K562 (cell line): ENCODE results near the gene KASH5. TPM values are rescaled to one million over a fixed set of nuclear protein-coding genes. Genes with fewer than 3 reads are reported as not detected.
A peak's percentile ranks its signal among the peaks of the same experiment; 100 is the strongest.

Experiments used
- CBFA2T3 ChIP-seq: fragments of 450-650 bp; IDR thresholded peaks from 2 replicates; pipeline ENCODE4 v1.6.1; 2017
- HOXB6 ChIP-seq: fragments of 250-450 bp; sonication (Bioruptor Pico); IDR thresholded peaks from 2 replicates; pipeline ENCODE4 v1.5.1; 2022; ENCODE audit warnings: mild to moderate bottlenecking, borderline replicate concordance
- MCM3 ChIP-seq: fragments of 450-650 bp; IDR thresholded peaks from 2 replicates; pipeline ENCODE4 v1.6.1; 2016
- POLR2A ChIP-seq: fragments of 450-650 bp; conservative IDR thresholded peaks from 2 replicates; pipeline ENCODE4 v1.6.1; 2016
- PPARD ChIP-seq: fragments of 250-450 bp; sonication (Bioruptor Pico); IDR thresholded peaks from 2 replicates; pipeline ENCODE4 v1.8.0; 2022; ENCODE audit warnings: inconsistent platforms, mild to moderate bottlenecking, moderate library complexity
- YBX1 ChIP-seq: fragments of 450-650 bp; IDR thresholded peaks from 2 replicates; pipeline ENCODE4 v1.7.1; 2016; ENCODE audit warnings: mild to moderate bottlenecking
- ZBED1 ChIP-seq: IDR thresholded peaks from 2 replicates; pipeline ENCODE4 v1.6.1; 2014
- ZNF146 ChIP-seq: IDR thresholded peaks from one replicate; pipeline ENCODE4 v1.6.1; 2018; ENCODE audit warnings: missing compliant biosample characterization; ENCODE audit not compliant: unreplicated experiment
- ZNF217 ChIP-seq: sonication (generic); formaldehyde crosslinking; IDR thresholded peaks from 2 replicates; pipeline ENCODE4 v1.8.0; 2022; ENCODE audit warnings: mild to moderate bottlenecking, missing genetic modification reagents
- polyA plus RNA-seq, 8 experiments: library from polyadenylated mRNA; depleted of rRNA in 4 of 8; stranded (reverse) in 5 of 8; unstranded in 3 of 8; fragments of >200 nt; fragmentation: Nextera tagmentation in 2 of 8; fragmentation: Illumina TruSeq in 1 of 8; extraction: Ambion mirVana in 2 of 8; extraction: Trizol in 1 of 8; gene quantifications; 2 replicates each; pipeline versions ENCODE4 v1.2.1 to v1.2.3, GENCODE V29; 2011 to 2014; ENCODE audit warnings: inconsistent platforms in 1 of 8, missing spikeins in 1 of 8
- total RNA-seq, 7 experiments: library from RNA; depleted of rRNA in 6 of 7; stranded (reverse); fragments of >200 nt in 6 of 7; fragmentation: Illumina TruSeq in 2 of 7; extraction: Trizol in 2 of 7; gene quantifications; 2 replicates each; pipeline versions ENCODE4 v1.2.1 to v1.2.3, GENCODE V29; 2011 to 2021; ENCODE audit warnings: low replicate concordance in 1 of 7
- TF ChIP-seq, protein P1 (sequence below): IDR thresholded peaks from 2 replicates; pipeline ENCODE4 v1.6.1; 2011; ENCODE audit not compliant: insufficient read length; ENCODE audit errors: extremely low read depth
- TF ChIP-seq, protein P2 (sequence below): IDR thresholded peaks from 2 replicates; pipeline ENCODE4 v1.6.1; 2016; ENCODE audit warnings: missing genetic modification characterization, missing compliant biosample characterization
- TF ChIP-seq, protein P3 (sequence below): sonication (generic); formaldehyde crosslinking; IDR thresholded peaks from 2 replicates; pipeline ENCODE4 v1.8.1; 2023; ENCODE audit warnings: mild to moderate bottlenecking, missing genetic modification reagents
- TF ChIP-seq, protein P4 (sequence below): fragments of 200-800 bp; sonication (Bioruptor generic); IDR thresholded peaks from 2 replicates; pipeline ENCODE4 v1.6.1; 2017; ENCODE audit warnings: missing genetic modification characterization, missing compliant biosample characterization
- TF ChIP-seq, protein P5 (sequence below): fragments of 450-650 bp; conservative IDR thresholded peaks from 2 replicates; pipeline ENCODE4 v1.6.1; 2016; ENCODE audit warnings: missing genetic modification characterization, low read depth, mild to moderate bottlenecking, missing compliant biosample characterization, moderate library complexity
- TF ChIP-seq, protein P6 (sequence below): fragments of 450-650 bp; formaldehyde crosslinking; conservative IDR thresholded peaks from 2 replicates; pipeline ENCODE4 v1.4.0; 2022; ENCODE audit warnings: mild to moderate bottlenecking, missing genetic modification characterization
- TF ChIP-seq, protein P7 (sequence below): sonication (generic); formaldehyde crosslinking; IDR thresholded peaks from 2 replicates; pipeline ENCODE4 v1.8.1; 2023; ENCODE audit warnings: mild to moderate bottlenecking, missing genetic modification reagents

Gene KASH5
- total and polyA plus RNA-seq, 9 of the 15 experiments (the other 6 are each of a cell fraction or from before 2014, with no cell fraction given): 0.07 to 0.84 (median 0.34) TPM; not detected in 1

DNA sequence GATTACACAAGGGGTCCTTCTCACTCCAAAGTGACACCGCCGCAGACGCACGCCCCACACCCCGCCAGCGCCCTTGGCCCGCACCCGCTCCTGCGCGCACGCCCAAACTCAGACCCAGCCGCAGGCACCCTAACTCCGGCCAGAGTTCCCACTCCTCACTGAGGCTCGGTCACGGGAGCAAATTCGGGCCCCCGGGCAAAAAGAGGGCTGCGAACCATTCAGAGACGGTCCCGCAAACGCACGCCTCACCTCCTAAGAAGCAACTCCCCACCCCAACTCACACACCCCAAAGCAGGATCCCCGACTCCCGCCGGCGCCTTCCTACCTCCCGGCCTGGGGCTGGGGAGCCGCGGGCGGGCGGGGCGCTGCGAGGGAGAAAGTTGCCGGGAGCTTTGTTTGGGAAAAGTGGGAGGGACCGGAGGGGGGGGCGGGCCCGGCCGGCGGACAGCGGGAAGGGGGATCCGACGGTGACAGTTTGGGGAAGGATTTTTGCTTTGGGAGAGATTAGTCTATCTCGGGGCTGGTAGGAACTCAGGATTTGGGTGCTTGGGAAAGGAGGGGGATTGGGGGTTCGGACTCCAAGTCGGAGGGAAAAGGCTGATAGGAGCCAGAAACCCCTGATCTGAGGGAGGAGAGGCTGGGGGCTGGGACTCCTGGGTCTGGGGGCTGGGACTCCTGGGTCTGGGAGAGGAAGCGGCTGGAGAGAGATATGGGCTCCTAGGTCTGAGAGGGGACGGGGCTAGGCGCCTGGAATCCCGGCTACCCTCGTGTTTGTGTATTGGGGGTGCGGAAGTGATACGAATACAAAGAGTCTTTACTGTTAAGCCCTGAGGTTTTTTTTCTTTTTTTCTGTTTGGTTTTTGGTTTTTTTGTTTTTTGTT, 25.8 kb upstream of the KASH5 start, which contains the start of gene TEAD2 (continued):
- TF ChIP-seq, protein P1, sequence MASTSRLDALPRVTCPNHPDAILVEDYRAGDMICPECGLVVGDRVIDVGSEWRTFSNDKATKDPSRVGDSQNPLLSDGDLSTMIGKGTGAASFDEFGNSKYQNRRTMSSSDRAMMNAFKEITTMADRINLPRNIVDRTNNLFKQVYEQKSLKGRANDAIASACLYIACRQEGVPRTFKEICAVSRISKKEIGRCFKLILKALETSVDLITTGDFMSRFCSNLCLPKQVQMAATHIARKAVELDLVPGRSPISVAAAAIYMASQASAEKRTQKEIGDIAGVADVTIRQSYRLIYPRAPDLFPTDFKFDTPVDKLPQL: no peak
- no peak for TF ChIP-seq ZNF146 (CRISPR knock-in tag)
- TF ChIP-seq, protein P2, sequence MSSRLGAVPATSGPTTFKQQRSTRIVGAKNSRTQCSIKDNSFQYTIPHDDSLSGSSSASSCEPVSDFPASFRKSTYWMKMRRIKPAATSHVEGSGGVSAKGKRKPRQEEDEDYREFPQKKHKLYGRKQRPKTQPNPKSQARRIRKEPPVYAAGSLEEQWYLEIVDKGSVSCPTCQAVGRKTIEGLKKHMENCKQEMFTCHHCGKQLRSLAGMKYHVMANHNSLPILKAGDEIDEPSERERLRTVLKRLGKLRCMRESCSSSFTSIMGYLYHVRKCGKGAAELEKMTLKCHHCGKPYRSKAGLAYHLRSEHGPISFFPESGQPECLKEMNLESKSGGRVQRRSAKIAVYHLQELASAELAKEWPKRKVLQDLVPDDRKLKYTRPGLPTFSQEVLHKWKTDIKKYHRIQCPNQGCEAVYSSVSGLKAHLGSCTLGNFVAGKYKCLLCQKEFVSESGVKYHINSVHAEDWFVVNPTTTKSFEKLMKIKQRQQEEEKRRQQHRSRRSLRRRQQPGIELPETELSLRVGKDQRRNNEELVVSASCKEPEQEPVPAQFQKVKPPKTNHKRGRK (tag): peak; percentile 39; the same call in 1 of the 2 replicates
- no peak for TF ChIP-seq ZNF217 (CRISPR knock-in tag)
- TF ChIP-seq, protein P3, sequence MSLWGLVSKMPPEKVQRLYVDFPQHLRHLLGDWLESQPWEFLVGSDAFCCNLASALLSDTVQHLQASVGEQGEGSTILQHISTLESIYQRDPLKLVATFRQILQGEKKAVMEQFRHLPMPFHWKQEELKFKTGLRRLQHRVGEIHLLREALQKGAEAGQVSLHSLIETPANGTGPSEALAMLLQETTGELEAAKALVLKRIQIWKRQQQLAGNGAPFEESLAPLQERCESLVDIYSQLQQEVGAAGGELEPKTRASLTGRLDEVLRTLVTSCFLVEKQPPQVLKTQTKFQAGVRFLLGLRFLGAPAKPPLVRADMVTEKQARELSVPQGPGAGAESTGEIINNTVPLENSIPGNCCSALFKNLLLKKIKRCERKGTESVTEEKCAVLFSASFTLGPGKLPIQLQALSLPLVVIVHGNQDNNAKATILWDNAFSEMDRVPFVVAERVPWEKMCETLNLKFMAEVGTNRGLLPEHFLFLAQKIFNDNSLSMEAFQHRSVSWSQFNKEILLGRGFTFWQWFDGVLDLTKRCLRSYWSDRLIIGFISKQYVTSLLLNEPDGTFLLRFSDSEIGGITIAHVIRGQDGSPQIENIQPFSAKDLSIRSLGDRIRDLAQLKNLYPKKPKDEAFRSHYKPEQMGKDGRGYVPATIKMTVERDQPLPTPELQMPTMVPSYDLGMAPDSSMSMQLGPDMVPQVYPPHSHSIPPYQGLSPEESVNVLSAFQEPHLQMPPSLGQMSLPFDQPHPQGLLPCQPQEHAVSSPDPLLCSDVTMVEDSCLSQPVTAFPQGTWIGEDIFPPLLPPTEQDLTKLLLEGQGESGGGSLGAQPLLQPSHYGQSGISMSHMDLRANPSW (CRISPR knock-in tag): 0 out of 2 replicates have a peak, but pooled peaks have one; percentile 25
- TF ChIP-seq HOXB6 (CRISPR knock-in tag): no peak
- TF ChIP-seq, protein P4, sequence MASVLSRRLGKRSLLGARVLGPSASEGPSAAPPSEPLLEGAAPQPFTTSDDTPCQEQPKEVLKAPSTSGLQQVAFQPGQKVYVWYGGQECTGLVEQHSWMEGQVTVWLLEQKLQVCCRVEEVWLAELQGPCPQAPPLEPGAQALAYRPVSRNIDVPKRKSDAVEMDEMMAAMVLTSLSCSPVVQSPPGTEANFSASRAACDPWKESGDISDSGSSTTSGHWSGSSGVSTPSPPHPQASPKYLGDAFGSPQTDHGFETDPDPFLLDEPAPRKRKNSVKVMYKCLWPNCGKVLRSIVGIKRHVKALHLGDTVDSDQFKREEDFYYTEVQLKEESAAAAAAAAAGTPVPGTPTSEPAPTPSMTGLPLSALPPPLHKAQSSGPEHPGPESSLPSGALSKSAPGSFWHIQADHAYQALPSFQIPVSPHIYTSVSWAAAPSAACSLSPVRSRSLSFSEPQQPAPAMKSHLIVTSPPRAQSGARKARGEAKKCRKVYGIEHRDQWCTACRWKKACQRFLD: no peak
- no peak for TF ChIP-seq YBX1
- TF ChIP-seq, protein P5, sequence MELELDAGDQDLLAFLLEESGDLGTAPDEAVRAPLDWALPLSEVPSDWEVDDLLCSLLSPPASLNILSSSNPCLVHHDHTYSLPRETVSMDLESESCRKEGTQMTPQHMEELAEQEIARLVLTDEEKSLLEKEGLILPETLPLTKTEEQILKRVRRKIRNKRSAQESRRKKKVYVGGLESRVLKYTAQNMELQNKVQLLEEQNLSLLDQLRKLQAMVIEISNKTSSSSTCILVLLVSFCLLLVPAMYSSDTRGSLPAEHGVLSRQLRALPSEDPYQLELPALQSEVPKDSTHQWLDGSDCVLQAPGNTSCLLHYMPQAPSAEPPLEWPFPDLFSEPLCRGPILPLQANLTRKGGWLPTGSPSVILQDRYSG (tag): no peak
- no peak for TF ChIP-seq PPARD (CRISPR knock-in tag)
- no peak for TF ChIP-seq CBFA2T3
- TF ChIP-seq POLR2A: peak; percentile 52; the same call in 1 of the 2 replicates
- no peak for TF ChIP-seq MCM3
- TF ChIP-seq, protein P6, sequence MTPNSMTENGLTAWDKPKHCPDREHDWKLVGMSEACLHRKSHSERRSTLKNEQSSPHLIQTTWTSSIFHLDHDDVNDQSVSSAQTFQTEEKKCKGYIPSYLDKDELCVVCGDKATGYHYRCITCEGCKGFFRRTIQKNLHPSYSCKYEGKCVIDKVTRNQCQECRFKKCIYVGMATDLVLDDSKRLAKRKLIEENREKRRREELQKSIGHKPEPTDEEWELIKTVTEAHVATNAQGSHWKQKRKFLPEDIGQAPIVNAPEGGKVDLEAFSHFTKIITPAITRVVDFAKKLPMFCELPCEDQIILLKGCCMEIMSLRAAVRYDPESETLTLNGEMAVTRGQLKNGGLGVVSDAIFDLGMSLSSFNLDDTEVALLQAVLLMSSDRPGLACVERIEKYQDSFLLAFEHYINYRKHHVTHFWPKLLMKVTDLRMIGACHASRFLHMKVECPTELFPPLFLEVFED (CRISPR knock-in tag): no peak
- TF ChIP-seq ZBED1: no peak
- TF ChIP-seq, protein P7, sequence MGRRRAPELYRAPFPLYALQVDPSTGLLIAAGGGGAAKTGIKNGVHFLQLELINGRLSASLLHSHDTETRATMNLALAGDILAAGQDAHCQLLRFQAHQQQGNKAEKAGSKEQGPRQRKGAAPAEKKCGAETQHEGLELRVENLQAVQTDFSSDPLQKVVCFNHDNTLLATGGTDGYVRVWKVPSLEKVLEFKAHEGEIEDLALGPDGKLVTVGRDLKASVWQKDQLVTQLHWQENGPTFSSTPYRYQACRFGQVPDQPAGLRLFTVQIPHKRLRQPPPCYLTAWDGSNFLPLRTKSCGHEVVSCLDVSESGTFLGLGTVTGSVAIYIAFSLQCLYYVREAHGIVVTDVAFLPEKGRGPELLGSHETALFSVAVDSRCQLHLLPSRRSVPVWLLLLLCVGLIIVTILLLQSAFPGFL (CRISPR knock-in tag): no peak
